Hematopoietic multipotent progenitor cell treated with erythropoietin and hydrocortisone succinate and interleukin-3 and kit ligand, for 6 days (in vitro differentiated cells): ENCODE measurements around the gene DPYSL5.

Experiments
- DNase-seq: peaks from one replicate; pipeline ENCODE4 v3.0.0-alpha.2; 2015

Gene DPYSL5

GRCh38 chr2:26969077-26969844, 121.3 kb downstream of the DPYSL5 start:
- DNase-seq, result no peak

- peak; percentile 77 for DNase-seq
These were observed 122.5 kb downstream of the DPYSL5 start, which contains the start of gene MAPRE3 for GRCh38 chr2:26970244-26970927. TSS of gene MAPRE3 (plus strand) at chr2:26970637. CDS start at chr2:27022219, 51,582 bp downstream.

GRCh38 chr2:26970928-26971627, 123.1 kb downstream of the DPYSL5 start:
- peak; percentile 25 for DNase-seq

- peak; percentile 55 for DNase-seq
These were observed 124.2 kb downstream of the DPYSL5 start for GRCh38 chr2:26971911-26972786.

GRCh38 chr2:26974352-26974751, 126.4 kb downstream of the DPYSL5 start:
- DNase-seq, result peak; percentile 48

GRCh38 chr2:26975102-26975501, 127.2 kb downstream of the DPYSL5 start:
- DNase-seq, result peak; percentile 27

- DNase-seq, result no peak
These were observed 127.7 kb downstream of the DPYSL5 start for GRCh38 chr2:26975656-26976055.

- no peak for DNase-seq
These were observed 128.3 kb downstream of the DPYSL5 start for GRCh38 chr2:26976237-26976636.

- DNase-seq, result no peak
These were observed 129.1 kb downstream of the DPYSL5 start for GRCh38 chr2:26977012-26977411.

GRCh38 chr2:26978061-26978596, 130.2 kb downstream of the DPYSL5 start:
- peak; percentile 76 for DNase-seq

- no peak for DNase-seq
These were observed 131.8 kb downstream of the DPYSL5 start for GRCh38 chr2:26979741-26980140.

GRCh38 chr2:26980971-26981370, 133.0 kb downstream of the DPYSL5 start:
- DNase-seq, result no peak

GRCh38 chr2:26982102-26982742, 134.3 kb downstream of the DPYSL5 start:
- DNase-seq, result peak; percentile 88

- DNase-seq, result no peak
These were observed 135.8 kb downstream of the DPYSL5 start for GRCh38 chr2:26983746-26984145.

- no peak for DNase-seq
These were observed 137.9 kb downstream of the DPYSL5 start for GRCh38 chr2:26985807-26986206.

- no peak for DNase-seq
These were observed 138.6 kb downstream of the DPYSL5 start for GRCh38 chr2:26986576-26986975.

- DNase-seq, result no peak
These were observed 140.3 kb downstream of the DPYSL5 start for GRCh38 chr2:26988058-26988860.

- no peak for DNase-seq
These were observed 141.2 kb downstream of the DPYSL5 start for GRCh38 chr2:26989156-26989555.

- DNase-seq, result no peak
These were observed 143.8 kb downstream of the DPYSL5 start for GRCh38 chr2:26991717-26992116.

- peak; percentile 69 for DNase-seq
These were observed 145.8 kb downstream of the DPYSL5 start for GRCh38 chr2:26993768-26994167.

GRCh38 chr2:26994983-26995382, 147.1 kb downstream of the DPYSL5 start:
- no peak for DNase-seq
